Psoas muscle (tissue), 8 donors: Measurements from ENCODE around the gene PTPRG. TPM values are rescaled to one million over a fixed set of nuclear protein-coding genes. Genes with fewer than 3 reads are reported as not detected.

Experiments used
- ATAC-seq, 4 donors: fragments of 200-7000 bp; cut with Tn5 transposase; one replicate each; pipeline ENCODE4 v1.9.1; 2020; ENCODE audit warnings: moderate library complexity in 3 of 4, mild to moderate bottlenecking in 2 of 4
- DNase-seq, 2 donors: peaks; one replicate each; pipeline ENCODE4 v3.0.0-alpha.2; 2020
- H3K27ac ChIP-seq: fragments of 200-600 bp; one replicate; pipeline ENCODE4 v1.8.0; 2022
- H3K27me3 ChIP-seq, 3 donors: fragments of 200-600 bp in 1 of 3; one replicate each; pipeline versions ENCODE4 v1.6.1 to v1.8.0; 2013 to 2022; ENCODE audit warnings: low read length in 2 of 3, mild to moderate bottlenecking in 2 of 3, moderate library complexity in 1 of 3; ENCODE audit not compliant: insufficient read depth in 3 of 3
- H3K36me3 ChIP-seq, 2 donors: fragments of 200-600 bp in 1 of 2; one replicate each; pipeline versions ENCODE4 v1.6.1 to v1.8.0; 2013 to 2022; ENCODE audit warnings: low read depth in 1 of 2, mild to moderate bottlenecking in 1 of 2, moderate library complexity in 1 of 2; ENCODE audit not compliant: insufficient read depth in 1 of 2
- H3K4me1 ChIP-seq: fragments of 200-600 bp; one replicate; pipeline ENCODE4 v1.8.0; 2022
- H3K4me3 ChIP-seq: fragments of 200-600 bp; one replicate; pipeline ENCODE4 v1.8.0; 2022; ENCODE audit warnings: mild to moderate bottlenecking
- H3K9me3 ChIP-seq: fragments of 200-600 bp; one replicate; pipeline ENCODE4 v1.8.0; 2022
- CTCF ChIP-seq: fragments of 200-600 bp; IDR thresholded peaks from one replicate; pipeline ENCODE4 v1.8.0; 2022; ENCODE audit warnings: antibody characterized with exemption
- WGBS, 3 donors: extraction: QIAGEN DNeasy Blood & Tissue Kit; methylation state at CpG; one replicate each; pipeline versions ENCODE4 v1.1.6 to v1.1.7; 2013; 5-methylcytosine and 5-hydroxymethylcytosine counted together
- intact Hi-C, 2 donors: fragments of 100-400 bp; cut with DNase I; formaldehyde crosslinking; loops; one replicate each; pipeline versions ENCODE4 v1.11.0 to v1.14.2; 2022
- polyA plus RNA-seq, 3 donors: library from polyadenylated mRNA; stranded (reverse); fragments of 200-250 nt; gene quantifications; one replicate each; pipeline ENCODE4 v1.2.3, GENCODE V29; 2013
- total RNA-seq, 4 donors: library from RNA; stranded (reverse); fragmentation: NEBNext Ultra II Directional in 2 of 4; extraction: Animal tissue kit (Norgen Biotek cat#: 25700) in 2 of 4; gene quantifications; one replicate each; pipeline versions ENCODE4 v1.2.1 to v1.2.4, GENCODE V29; 2021 to 2023
- donor health status: healthy with polysubstance abuse.
- donor health status: DM: no; HTN: no; CAD: no; lungs with moderate emphysema.
- donor health status: Bipolar disorder and iron deficiency.
- donor health status: healthy.
- donor health status: DM: yes; HTN: yes; CAD: no.
- donor health status: DM: no; HTN: no; CAD: no.
- donor health status: DM: no; HTN: no; CAD: no.
- donor health status: DM: yes; HTN: yes; CAD: no.

The PTPRG gene
- total and polyA plus RNA-seq, 7 donors: 4.5 to 29.5 (median 12.6) TPM

- no peak for ATAC-seq
- 96 to 98% (median 96%) methylated on average over 6 of the region's 6 CpGs for WGBS, 3 donors
These were observed 613.8 kb downstream of the PTPRG start for GRCh38 chr3:62175161-62175560.

GRCh38 chr3:62178032-62178431 lies 616.7 kb downstream of the PTPRG start:
- Histone ChIP-seq H3K4me1 (no peaks in the 10 kb centered on the region), H3K27me3 (no peaks in the 10 kb centered on the region), H3K36me3 (no peaks in the 10 kb centered on the region), H3K9me3 (no peaks in the 10 kb centered on the region), H3K27ac (no peak overlapping the region), H3K4me3 (no peak overlapping the region)
- intact Hi-C loops: no loop called here
- DNase-seq (no peak), ATAC-seq (no peak)
- TF ChIP-seq CTCF: no peak

More at GRCh38 chr3:62175161-62175560, 613.8 kb downstream of the PTPRG start:
- intact Hi-C loops: no loop called here
- Histone ChIP-seq H3K27ac (no peak overlapping the region), H3K9me3 (no peaks in the 10 kb centered on the region), H3K27me3 (no peaks in the 10 kb centered on the region), H3K36me3 (no peaks in the 10 kb centered on the region), H3K4me3 (no peak overlapping the region), H3K4me1 (no peaks in the 10 kb centered on the region)
- DNase-seq: no peak
- no peak for TF ChIP-seq CTCF

GRCh38 chr3:62178739-62179600 lies 617.6 kb downstream of the PTPRG start:
- TF ChIP-seq CTCF: no peak
- H3K27ac ChIP-seq: no peak overlapping the region

GRCh38 chr3:62180514-62180913 lies 619.1 kb downstream of the PTPRG start:
- no peak for DNase-seq
- TF ChIP-seq CTCF: no peak
- Histone ChIP-seq H3K36me3 (no peaks in the 10 kb centered on the region), H3K27ac (no peak overlapping the region), H3K27me3 (no peaks in the 10 kb centered on the region), H3K9me3 (no peaks in the 10 kb centered on the region), H3K4me1 (no peaks in the 10 kb centered on the region), H3K4me3 (no peak overlapping the region)
- WGBS, 3 donors: 62 to 76% (median 71%) methylated on average over 5 of the region's 5 CpGs
- intact Hi-C loops: loop anchor here in 1 of 2 donors (10.0 kb wide), 1 partner anchor 236 kb away; no protein-coding TSS in a partner anchor
- peak in 2 of 4 donors; percentile 25 to 26 for ATAC-seq

More at GRCh38 chr3:62178739-62179600, 617.6 kb downstream of the PTPRG start:
- Histone ChIP-seq H3K4me3 (no peak overlapping the region), H3K36me3 (no peaks in the 10 kb centered on the region), H3K9me3 (no peaks in the 10 kb centered on the region), H3K27me3 (no peaks in the 10 kb centered on the region), H3K4me1 (no peaks in the 10 kb centered on the region)
- ATAC-seq (peak in 2 of 4 donors; percentile 51 to 58), DNase-seq (no peak)
- WGBS, 3 donors: 58 to 79% (median 69%) methylated on average over 8 of the region's 8 CpGs
- intact Hi-C loops: no loop called here
